ENCODE data around the gene KCNN3. TPM values are rescaled to one million over a fixed set of nuclear protein-coding genes. Genes with fewer than 3 reads are reported as not detected.

KCNN3 gene
- total and polyA plus RNA-seq, 2 of the 13 experiments (the other 11 are each of a cell fraction or from before 2014, with no cell fraction given), result not detected

DNA sequence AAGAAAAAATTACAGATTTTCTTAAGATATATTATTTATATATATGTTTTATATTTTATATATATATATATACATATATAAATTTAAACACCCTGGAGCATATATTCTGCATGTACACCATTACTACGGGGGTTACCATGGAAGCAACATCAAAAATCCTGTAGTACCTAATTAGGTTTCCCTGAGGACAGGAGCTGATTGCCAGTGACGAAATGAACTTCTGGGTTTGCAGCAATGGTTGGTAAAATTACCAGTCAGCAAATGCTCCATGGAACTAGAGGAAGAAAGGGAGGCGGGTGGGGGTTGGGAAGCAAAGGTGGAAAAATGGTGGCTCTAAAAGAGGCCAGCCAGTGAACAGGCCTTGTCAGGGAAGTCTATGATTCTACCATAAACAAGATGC, 89.5 kb downstream of the KCNN3 start (continued):
- TF ChIP-seq CBX5 (CRISPR knock-in tag; IDR thresholded peaks at IDR 0.05; ENCODE audit: borderline replicate concordance), result no peak
- no peak for TF ChIP-seq FOXM1 (CRISPR knock-in tag; IDR thresholded peaks at IDR 0.05)

GRCh38 chr1:154779551-154780189, 90.4 kb downstream of the KCNN3 start:
- WGBS (ENCODE audit: low lambda C conversion rate), result 42% methylated on average over 6 of the region's 9 CpGs
- DNase-seq (ENCODE audit: low spot score), result no peak
- no peak for TF ChIP-seq ZNF619 (CRISPR knock-in tag; IDR thresholded peaks at IDR 0.05)
- no peak overlapping the region for H3K9ac ChIP-seq (ENCODE audit: insufficient read depth, low read depth, low read length)
- no peaks in the 10 kb centered on the region for H3K79me2 ChIP-seq (ENCODE audit: insufficient read depth, low read length)
- no peak for FAIRE-seq
- in situ Hi-C loops (cut with HindIII; ENCODE audit: extremely low pct_ligation_motif_present, low pct_unique_long_range_greater_than_20kb), result no loop called here
- POLR2A ChIA-PET, result no interaction called here
- peaks cover 8 to 38% of the 10 kb centered on the region in 2 experiments; a peak in 4 of 5 replicates for H3K27me3 ChIP-seq (ENCODE audit: control insufficient read depth in 1 of 2, insufficient read depth in 2 of 2, low read length in 2 of 2)
- peaks cover 4% of the 10 kb centered on the region for H3K4me1 ChIP-seq (ENCODE audit: insufficient read depth, low read length)
- no peaks in the 10 kb centered on the region for H3K36me3 ChIP-seq (replicated peaks in 1 of 2; ENCODE audit: control insufficient read depth in 1 of 2, insufficient read depth in 2 of 2, low read length in 2 of 2)
- no peak overlapping the region for H3K4me3 ChIP-seq (replicated peaks in 1 of 3; ENCODE audit: insufficient read depth in 1 of 3, low read depth in 2 of 3, low read length in 3 of 3)
- H3K4me2 ChIP-seq (ENCODE audit: low read depth, low read length), result no peak overlapping the region
- no TSS peak for BruUV-seq (replicated peaks)
- peaks cover 8% of the 10 kb centered on the region; the same call in 1 of the 2 replicates for H3K9me3 ChIP-seq (ENCODE audit: low read length)
- intact Hi-C loops (cut with micrococcal nuclease; ENCODE audit: unreplicated experiment), result no loop called here
- no peaks in the 10 kb centered on the region for H4K20me1 ChIP-seq (ENCODE audit: insufficient read depth, low read length)
- ATAC-seq, result no peak
- no peak overlapping the region for H2AFZ ChIP-seq (ENCODE audit: low read length)
- no peak overlapping the region for H3K27ac ChIP-seq (ENCODE audit: extremely low read length, insufficient read depth, low read length)
- CTCF ChIA-PET (ENCODE audit: low intra/inter-chr PET ratio, low total read pairs), result no interaction called here

DNA sequence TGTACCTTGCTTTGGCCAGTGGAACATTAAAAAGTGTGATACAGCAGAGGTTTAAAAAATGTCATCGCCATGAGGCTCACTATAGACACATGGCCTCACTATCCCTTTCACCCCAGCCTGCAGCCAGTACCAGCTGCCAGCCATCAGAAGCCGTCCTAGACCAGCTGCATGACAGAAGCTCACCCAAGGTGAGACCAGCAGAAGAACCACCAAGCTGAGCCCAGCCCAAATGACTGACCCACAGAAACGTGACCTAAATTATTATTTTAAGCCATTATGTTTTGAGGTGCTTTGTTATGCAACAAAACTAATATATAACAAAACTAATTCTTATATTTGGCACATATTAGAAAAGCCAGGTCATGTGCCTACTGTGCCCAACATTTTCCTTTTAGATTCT, 91.1 kb downstream of the KCNN3 start:
- H3K4me3 ChIP-seq (replicated peaks in 1 of 3; ENCODE audit: insufficient read depth in 1 of 3, low read depth in 2 of 3, low read length in 3 of 3), result no peak overlapping the region
- H2AFZ ChIP-seq (ENCODE audit: low read length), result no peak overlapping the region
- intact Hi-C loops (cut with micrococcal nuclease; ENCODE audit: unreplicated experiment) (no loop called here), in situ Hi-C loops (cut with HindIII; ENCODE audit: extremely low pct_ligation_motif_present, low pct_unique_long_range_greater_than_20kb) (no loop called here)
- no peak for ATAC-seq
- BruUV-seq (replicated peaks), result no TSS peak
- H3K4me2 ChIP-seq (ENCODE audit: low read depth, low read length), result no peak overlapping the region
- TF ChIP-seq ZNF331 (CRISPR knock-in tag; IDR thresholded peaks at IDR 0.05) (peak; percentile 99), PPARG (CRISPR knock-in tag; conservative IDR thresholded peaks at IDR 0.05) (no peak)
- ChIA-PET CTCF (ENCODE audit: low intra/inter-chr PET ratio, low total read pairs) (no interaction called here), POLR2A (no interaction called here)
- H3K4me1 ChIP-seq (ENCODE audit: insufficient read depth, low read length), result no peaks in the 10 kb centered on the region
- peaks cover 8% of the 10 kb centered on the region; the same call in 1 of the 2 replicates for H3K9me3 ChIP-seq (ENCODE audit: low read length)
- H3K9ac ChIP-seq (ENCODE audit: insufficient read depth, low read depth, low read length), result no peak overlapping the region
- FAIRE-seq, result no peak
- no peaks in the 10 kb centered on the region for H3K36me3 ChIP-seq (replicated peaks in 1 of 2; ENCODE audit: control insufficient read depth in 1 of 2, insufficient read depth in 2 of 2, low read length in 2 of 2)
- no peak for DNase-seq (ENCODE audit: low spot score)
- peaks cover 8 to 35% of the 10 kb centered on the region in 2 experiments; a peak in 4 of 5 replicates for H3K27me3 ChIP-seq (ENCODE audit: control insufficient read depth in 1 of 2, insufficient read depth in 2 of 2, low read length in 2 of 2)
- H3K27ac ChIP-seq (ENCODE audit: extremely low read length, insufficient read depth, low read length), result no peak overlapping the region
- H3K79me2 ChIP-seq (ENCODE audit: insufficient read depth, low read length), result no peaks in the 10 kb centered on the region
- WGBS (ENCODE audit: low lambda C conversion rate), result 17% methylated on average over 3 of the region's 3 CpGs
- no peaks in the 10 kb centered on the region for H4K20me1 ChIP-seq (ENCODE audit: insufficient read depth, low read length)

Data from HepG2 (cell line).